Measurements from ENCODE around the gene PCBP1.
A peak's percentile ranks its signal among the peaks of the same experiment; 100 is the strongest.
"Not testable (repeated sequence)": the region's sequence is repeated elsewhere in the genome, so short reads cannot be mapped to it uniquely, and the experiment has no call there.

PCBP1 gene

DNA sequence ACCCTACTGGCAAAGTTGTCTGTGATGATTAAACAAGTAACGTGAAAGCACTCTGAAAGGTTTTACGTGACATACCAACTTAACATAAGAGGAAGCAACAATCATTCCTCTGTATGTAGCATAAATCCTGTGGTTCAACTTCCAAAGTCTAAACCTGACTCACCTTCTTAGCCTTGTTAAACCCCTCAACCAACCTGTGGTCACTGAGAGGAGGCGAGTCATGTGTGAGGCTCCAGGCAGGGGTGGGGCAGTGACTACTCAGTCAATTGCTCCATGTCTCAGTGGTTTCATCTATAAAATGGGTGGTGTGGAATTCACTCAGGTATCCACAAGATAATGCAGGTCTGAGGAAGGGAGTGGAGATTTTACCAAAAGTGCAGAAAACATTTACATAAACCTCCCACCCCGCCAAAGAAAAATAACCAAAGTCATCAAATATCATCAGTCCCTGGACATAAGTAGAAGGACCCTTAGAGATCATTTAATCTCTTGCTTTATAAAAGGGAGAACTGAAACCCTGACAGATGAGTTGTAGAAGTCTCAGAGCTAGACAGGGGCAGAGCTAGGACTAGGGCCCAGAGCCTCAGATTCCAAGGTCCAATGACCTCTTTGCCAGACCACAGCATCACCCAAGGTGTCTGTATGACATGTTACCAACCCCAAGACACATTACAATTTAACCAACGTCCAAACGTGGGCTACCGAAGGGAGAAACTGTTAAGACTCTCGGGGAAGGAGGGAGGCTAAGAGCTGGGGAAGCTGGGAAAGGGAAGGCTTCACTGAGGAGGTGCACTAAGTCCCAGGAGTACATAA, 3.7 kb upstream of the PCBP1 start:
- ATAC-seq, result peak; percentile 42 to 48

DNA sequence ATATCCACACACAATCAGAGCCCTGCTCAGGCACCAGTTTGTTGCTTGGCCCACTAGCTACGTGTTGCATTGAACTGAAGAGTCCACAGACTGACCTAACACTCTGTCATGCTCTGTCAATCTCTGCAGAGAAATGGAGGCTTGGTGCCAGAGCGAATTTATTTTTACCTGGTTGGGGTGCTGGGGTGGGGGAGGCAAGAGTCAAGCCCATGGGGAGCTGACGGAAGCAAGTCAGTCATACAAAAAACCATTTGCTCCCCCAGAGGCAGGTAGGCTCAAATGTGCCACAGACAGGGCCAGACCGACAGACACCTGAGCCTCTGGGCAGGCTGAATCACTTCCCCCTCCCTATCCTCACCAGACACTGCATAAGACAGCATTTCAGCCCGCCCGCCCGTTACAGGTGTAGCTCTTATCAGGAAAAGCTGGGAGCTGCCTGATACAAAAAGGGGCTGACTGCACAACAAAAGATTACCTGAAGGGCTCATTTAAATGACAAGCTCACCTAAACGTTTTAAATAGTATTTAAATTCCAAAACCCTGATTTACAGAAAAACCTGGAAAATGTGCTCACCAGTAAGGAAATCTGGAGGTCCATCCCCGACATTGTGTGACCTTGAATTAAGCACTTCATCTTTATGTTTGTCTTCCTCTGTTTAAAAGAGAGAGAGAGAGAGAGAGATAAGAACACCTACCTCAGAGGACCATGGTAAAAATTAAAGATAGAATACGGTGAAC, 2.1 kb upstream of the PCBP1 start:
- ATAC-seq, result peak; percentile 36 to 39

DNA sequence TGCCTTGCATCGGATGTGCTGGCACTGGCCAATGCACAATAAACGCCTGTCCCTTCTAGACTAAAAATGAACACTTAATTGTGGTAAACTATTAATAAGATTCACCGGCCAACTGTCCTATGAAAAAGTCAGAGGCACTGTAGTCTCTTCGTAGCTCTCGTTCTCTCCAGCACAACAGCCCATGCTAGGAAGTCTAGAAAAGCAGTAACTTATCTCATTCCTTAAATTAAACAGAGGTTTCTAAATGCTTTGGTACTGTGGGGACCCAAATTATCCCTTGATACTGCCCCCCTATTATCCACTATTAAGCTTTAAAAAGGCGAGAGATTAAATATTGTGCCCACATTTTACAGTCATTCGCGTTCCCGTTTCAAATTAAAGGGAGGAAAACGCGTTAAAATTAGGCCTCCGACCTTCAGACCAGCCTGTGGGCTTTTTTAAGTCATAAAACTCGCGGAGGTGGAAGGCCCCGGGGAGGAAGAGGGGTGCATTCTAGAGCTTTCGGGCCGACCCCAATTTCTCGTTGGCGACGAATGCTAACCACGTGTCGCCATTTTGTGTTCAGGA, 1.5 kb upstream of the PCBP1 start:
- no peak for ATAC-seq

DNA sequence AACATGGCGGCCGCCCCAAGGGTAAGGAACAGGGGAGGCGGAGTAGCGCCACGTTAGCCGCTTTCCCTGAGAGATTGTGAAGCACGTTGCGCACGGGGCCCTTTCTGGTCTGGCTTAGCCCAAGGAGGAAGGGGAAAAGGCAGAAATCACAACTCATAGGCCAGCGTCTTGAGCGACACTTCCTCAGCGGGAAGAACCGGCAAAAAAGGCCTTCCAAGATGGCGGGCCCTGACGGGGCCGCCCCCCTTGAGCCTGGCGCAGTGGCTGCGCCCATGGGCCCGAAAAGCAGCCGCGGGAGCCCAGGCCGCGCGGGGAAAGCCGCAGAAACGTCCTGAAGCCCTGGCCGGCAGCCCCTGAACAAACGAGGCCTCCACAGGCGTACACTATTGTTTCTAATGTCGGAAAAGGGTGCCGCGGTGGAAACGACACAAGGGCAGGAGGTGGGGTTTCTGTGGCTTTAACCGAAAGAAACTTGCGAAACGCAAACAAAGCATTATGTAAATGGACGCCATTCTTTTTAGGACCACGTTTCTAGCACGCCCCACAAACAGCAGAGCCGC, 919 bp upstream of the PCBP1 start:
- ATAC-seq, result peak; percentile 25 to 30

DNA sequence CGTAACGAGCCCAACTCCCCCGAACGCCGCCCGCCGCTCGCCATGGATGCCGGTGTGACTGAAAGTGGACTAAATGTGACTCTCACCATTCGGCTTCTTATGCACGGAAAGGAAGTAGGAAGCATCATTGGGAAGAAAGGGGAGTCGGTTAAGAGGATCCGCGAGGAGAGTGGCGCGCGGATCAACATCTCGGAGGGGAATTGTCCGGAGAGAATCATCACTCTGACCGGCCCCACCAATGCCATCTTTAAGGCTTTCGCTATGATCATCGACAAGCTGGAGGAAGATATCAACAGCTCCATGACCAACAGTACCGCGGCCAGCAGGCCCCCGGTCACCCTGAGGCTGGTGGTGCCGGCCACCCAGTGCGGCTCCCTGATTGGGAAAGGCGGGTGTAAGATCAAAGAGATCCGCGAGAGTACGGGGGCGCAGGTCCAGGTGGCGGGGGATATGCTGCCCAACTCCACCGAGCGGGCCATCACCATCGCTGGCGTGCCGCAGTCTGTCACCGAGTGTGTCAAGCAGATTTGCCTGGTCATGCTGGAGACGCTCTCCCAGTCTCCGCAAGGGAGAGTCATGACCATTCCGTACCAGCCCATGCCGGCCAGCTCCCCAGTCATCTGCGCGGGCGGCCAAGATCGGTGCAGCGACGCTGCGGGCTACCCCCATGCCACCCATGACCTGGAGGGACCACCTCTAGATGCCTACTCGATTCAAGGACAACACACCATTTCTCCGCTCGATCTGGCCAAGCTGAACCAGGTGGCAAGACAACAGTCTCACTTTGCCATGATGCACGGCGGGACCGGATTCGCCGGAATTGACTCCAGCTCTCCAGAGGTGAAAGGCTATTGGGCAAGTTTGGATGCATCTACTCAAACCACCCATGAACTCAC, 673 bp downstream of the PCBP1 start:
- ATAC-seq, result peak; percentile 5 to 8

DNA sequence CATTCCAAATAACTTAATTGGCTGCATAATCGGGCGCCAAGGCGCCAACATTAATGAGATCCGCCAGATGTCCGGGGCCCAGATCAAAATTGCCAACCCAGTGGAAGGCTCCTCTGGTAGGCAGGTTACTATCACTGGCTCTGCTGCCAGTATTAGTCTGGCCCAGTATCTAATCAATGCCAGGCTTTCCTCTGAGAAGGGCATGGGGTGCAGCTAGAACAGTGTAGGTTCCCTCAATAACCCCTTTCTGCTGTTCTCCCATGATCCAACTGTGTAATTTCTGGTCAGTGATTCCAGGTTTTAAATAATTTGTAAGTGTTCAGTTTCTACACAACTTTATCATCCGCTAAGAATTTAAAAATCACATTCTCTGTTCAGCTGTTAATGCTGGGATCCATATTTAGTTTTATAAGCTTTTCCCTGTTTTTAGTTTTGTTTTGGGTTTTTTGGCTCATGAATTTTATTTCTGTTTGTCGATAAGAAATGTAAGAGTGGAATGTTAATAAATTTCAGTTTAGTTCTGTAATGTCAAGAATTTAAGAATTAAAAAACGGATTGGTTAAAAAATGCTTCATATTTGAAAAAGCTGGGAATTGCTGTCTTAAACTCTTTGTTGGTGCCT, 1.4 kb downstream of the PCBP1 start:
- ATAC-seq, result no peak

DNA sequence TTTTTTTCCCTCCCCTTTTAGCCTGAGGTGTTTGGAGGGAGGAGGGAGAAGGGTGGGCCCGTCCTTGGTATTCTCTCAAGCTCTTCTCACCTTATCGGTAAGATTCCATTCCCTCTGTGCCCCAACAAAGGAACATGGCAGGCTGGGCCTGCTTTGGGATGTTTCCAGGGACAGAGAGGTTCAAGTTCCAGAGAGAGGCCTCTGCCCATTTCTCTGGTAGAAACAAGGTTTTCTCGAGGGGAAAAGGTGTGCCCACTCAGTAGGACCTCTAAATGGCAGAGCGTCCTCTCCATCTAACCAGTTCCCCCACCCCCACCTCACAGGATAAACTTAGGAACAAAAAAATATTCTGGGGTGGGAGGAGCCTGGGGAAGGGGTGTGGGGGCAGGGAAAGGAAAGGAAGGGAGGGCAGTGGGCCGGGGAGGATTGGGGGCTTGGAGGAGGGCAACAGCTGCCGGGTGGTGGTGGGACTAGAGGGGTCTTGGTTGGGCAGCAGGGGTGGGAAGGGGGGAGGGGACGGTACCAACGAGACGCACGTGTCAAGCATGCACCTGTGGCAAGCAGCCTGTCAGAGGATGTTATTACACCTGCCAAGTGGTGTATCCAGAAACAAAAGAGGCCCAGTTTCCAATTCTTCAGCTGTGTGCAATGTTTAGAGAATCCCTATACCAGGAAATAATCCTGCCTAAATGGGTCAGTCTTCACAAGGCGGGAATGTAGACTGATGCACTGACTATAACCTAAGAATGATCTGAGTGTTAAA, 2.1 kb downstream of the PCBP1 start:
- ATAC-seq, result no peak

DNA sequence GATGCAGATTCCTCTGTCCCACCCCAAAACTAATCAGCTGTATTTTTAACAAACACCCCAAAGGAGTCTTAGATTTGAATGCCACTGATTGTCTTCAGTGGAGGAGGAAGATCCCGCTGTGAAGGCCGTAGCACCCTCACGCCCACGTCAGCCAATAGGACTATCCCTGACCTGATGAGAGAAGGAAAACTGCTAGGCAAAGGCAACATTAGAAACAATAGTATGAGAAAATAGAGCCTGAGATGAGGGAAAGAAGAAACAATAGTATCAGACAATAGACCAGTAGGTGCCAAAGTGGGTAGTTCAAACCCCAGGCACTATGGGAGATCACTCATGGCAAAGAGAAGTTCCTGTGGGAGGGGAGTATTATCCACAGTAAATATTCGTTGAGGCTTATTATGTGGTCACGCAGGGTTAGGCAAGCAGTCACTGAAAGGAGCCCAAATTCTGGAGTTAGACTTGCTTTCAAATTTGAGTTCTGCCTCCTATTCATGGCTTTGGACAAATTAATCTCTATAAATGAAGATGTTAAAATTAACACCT, 2.8 kb downstream of the PCBP1 start:
- no peak for ATAC-seq

DNA sequence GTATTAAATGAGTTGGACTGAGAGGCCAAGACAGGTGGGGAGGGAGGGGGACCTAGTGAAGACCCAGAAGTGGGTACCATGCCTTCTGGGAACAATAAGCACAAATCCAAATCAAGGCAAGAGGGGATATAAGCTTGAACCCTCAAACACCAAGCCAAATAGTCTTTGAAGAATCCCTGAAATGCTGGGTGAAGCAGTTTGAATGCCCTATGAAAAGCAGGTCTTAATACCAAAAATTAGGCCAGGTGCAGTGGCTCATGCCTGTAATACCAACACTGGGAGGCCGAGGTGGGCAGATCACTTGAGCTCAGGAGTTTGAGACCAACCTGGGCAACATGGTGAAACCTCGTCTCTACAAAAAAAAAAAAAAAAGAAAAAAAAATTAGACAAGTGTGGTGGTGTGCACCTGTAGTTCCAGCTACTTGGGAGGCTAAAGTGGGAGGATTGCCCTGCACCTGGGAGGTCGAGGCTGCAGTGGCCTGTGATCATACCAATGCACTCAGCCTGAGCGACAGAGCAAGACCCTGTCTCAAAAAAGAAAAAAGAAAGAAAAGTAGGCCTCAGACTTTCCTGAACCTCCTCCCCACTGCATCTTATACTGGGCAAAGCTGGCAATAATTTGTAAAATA, 3.5 kb downstream of the PCBP1 start:
- no peak for ATAC-seq

DNA sequence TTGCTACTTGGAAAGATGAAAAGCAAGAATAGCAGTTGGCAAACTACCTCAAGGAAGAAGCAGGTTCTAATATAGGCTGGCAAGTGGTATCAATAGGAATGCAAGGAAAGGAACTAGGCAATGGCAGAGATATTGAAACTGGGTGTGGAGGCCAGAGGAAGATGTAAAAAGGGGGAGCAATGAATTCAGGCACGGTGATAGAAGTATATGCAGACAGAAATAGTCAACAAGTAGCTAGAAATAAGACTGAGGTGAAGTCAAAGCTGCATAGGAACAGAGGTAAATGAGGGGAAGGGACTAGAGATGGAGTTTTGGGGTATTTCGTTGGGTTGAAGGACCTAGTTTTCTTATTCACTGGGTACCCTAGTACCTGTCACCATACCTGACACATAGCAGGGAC, 4.1 kb downstream of the PCBP1 start:
- no peak for ATAC-seq

DNA sequence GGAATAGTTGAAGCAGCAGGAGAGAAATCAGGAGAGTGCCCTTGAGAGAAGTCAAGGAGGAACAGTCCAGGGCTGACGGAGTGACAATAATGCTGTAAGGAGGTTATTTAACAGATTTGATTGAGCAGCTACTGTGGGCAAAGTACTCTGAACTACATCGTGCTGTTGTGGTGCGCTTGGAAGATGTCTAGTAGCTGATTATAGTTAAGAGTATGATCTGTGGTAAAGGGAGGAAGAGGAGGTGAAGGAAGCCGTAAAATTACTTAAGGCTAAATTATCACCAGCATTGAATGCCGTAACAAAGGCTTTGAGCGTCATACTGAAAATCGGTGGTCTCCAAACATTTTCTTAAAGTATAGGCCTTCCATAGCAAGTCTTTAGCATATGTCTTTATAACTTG, 4.5 kb downstream of the PCBP1 start:
- ATAC-seq, result no peak

DNA sequence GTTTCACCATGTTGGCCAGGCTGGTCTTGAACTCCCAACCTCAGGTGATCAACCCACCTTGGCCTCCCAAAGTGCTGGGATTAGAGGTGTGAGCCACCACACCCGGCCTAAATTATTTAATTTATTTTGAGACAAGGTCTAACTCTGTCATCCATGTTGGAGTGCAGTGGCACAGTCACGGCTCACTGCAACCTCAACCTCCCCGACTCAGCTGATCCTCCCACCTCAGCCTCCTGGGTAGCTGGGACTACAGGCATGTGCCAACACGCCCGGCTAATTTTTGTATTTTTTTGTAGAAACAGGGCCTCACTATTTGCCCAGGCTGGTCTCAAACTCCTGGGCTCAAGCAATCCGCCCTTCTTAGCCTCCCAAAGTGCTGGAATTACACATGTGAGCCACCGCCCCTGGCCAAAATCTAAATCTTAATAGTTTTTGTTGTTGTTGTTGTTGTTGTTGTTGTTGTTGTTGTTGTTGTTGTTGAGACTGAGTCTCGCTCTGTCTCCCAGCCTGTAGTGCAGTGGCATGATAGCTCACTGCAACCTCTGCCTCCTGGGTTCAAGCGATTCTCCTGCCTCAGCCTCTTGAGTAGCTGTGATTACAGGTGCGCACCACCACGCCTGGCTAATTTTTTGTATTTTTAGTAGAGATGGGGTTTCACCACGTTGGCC, 5.4 kb downstream of the PCBP1 start:
- ATAC-seq, result not testable (repeated sequence)

DNA sequence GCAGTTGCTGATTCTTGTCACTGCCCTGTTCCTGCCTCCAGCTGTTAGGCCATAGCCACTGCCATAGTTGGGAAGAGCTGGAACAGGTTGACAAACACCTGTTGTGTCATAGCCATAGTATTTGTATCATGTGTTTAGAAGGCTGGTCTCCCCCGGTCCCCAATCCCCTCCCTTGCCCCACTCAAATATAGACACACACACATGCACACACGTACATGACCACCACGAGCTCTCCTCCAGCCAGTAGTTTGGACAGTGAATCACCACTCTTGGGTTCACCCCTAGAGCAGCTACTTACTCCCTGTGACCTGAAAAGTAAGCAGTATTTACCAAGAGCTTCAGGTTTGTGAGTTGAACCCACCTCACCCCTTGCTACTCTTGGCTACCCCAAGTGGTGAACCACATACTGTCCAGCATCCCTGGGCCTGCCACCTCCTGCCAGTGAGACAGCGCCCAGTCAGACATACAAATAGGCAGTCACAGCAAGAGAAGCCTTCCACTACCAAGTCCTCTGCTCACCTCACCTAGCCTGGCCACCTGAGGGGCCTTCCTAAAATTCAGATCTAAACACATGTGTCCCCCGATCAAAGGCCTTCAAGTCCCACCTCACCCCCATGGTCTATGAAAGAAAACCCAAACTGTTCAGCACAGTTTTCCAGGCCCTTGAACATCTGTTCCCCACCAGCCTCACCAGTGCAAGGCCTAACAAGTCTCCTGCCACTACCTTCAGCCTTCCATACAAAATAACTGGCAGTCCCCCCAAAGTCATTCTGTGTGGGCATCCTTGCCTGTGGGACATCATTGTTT, 7.1 kb downstream of the PCBP1 start:
- ATAC-seq, result peak in 1 of 2 donors; percentile 22

DNA sequence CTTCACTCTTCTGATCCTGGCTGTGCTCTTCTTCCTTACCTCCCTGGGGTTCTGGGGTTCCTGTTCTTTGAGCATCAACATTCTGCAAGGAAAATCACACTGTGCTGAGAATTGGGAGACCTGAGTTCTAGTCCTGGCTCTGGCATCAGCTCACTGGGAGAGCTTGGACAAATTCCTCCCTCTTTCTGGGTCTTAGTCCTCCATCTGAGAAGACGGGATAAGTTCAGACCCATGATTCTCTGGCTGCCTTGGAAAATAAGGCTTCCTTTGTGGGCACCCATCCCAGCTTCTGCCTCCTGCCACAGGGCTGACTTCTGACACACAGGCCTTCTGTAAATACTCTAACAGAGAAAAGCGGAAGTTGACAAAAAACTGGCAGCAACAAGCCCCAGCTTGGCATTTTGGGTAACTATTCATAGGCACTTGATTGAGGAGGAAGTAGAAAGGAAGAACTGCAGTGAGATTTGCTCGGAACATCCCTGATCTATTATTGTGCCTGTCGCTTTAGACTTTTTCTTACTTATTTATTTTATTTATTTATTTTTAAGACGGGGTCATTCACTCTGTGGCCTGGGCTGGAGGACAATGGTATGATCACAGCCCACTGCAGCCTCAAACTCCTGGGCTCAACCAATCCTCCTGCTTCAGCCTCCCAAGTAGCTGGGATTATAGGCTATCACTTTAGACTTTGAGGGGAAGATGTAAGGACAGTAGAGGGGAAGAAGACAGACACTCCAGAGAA, 7.9 kb downstream of the PCBP1 start:
- ATAC-seq, result peak; percentile 82 to 85

DNA sequence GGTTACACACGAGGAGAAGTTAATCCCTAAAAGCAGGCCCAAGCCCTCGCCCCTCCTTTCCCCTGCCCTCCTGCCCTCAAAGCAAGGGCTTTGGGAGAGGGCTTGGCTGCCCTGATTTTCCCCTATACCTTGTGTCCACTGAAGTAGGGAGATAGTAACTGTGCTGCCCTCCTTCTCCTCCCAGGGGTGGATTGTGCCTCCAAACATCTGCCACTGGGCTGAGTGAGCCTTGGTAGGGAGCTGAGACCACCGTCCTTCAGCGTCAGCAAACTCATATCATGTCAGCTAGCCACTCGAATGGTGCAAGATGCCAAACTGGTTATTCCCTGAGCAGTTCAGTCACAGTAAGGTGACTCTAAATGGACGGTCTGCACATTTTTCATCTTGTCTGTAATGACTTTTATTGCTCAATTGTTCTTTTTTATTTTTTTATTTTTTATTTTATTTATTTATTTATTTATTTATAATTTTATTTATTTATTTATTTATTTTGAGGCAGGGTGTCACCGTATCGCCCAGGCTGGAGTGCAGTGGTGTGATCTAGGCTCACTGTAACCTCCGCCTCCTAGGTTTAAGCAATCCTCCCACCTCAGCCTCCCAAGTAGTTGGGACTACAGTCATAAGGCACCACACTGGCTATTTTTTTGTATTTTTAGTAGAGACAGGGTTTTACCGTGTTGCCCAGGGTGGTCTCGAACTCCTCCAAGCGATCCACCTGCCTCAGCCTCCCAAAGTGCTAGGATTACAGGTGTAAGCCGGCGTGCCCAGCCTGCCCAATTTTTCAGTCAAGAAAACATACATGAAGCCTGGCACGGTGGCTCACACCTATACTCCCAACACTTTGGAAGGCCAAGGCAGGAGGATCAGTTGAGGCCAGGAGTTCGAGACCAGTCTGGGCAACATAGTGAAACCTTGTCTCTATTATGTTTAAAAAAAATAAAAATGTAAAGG, 8.7 kb downstream of the PCBP1 start:
- no peak for ATAC-seq

DNA sequence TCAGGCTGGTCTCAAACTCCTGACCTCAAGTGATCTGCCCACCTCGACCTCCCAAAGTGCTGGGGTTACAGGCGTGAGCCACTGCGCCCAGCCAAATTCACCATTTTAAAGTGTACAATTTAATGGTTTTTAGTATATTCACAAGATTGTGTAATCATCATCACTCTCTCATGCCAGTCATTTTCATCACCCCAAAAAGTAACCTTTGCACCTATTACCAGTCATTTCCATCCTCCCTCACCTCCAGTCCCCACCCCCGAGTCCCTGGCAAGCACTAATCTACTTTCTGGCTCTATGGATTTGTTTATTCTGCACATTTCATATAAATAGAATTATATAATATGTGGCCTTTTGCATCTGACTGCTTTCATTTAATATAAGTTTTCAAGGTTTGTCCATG, 10.8 kb downstream of the PCBP1 start:
- no peak for ATAC-seq

DNA sequence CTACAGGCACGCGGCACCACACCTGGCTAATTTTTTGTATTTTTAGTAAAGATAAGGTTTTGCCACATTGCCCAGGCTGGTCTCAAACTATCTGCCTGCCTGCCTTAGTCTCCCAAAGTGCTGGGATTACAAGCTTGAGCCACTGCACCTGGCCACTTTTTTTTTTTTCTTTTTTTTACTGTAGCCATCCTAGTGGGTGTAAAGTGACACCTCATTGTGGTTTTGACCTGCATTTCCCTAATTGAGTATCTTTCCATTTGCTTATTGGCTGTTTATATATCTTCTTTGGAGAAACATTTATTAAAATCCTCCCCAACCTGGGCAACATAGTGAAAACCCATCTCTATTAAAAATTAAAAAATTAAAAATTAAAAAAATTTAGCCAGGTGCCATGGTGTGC, 12.0 kb downstream of the PCBP1 start:
- no peak for ATAC-seq
